Measurements from ENCODE around the gene PDRG1. TPM values are rescaled to one million over a fixed set of nuclear protein-coding genes. Genes with fewer than 3 reads are reported as not detected.

The PDRG1 gene
- total RNA-seq, 1 donor from 2014 or later: 21.2 TPM

GRCh38 chr20:31897541-31897940 is 54.3 kb downstream of the PDRG1 start:
- Mint-ChIP-seq H3K9me3 (ENCODE audit: unreplicated experiment) (no peaks in the 10 kb centered on the region), H3K27ac (ENCODE audit: unreplicated experiment) (no peak overlapping the region), H3K27me3 (ENCODE audit: unreplicated experiment) (no peaks in the 10 kb centered on the region), H3K4me1 (ENCODE audit: unreplicated experiment) (no peaks in the 10 kb centered on the region), H3K4me3 (ENCODE audit: unreplicated experiment) (no peak overlapping the region), H3K36me3 (ENCODE audit: low read depth, unreplicated experiment) (no peaks in the 10 kb centered on the region)
- no peak for DNase-seq (ENCODE audit: low spot score)
- TF ChIP-seq CTCF (IDR thresholded peaks at IDR 0.05; ENCODE audit: unreplicated experiment): no peak

- no peak overlapping the region for H3K4me3 Mint-ChIP-seq (ENCODE audit: unreplicated experiment)
- H3K27me3 Mint-ChIP-seq (ENCODE audit: unreplicated experiment): no peaks in the 10 kb centered on the region
- no peak overlapping the region for H3K27ac Mint-ChIP-seq (ENCODE audit: unreplicated experiment)
- no peak for DNase-seq (ENCODE audit: low spot score)
- H3K4me1 Mint-ChIP-seq (ENCODE audit: unreplicated experiment): no peaks in the 10 kb centered on the region
- H3K9me3 Mint-ChIP-seq (ENCODE audit: unreplicated experiment): no peaks in the 10 kb centered on the region
- no peak for TF ChIP-seq CTCF (IDR thresholded peaks at IDR 0.05; ENCODE audit: unreplicated experiment)
- H3K36me3 Mint-ChIP-seq (ENCODE audit: low read depth, unreplicated experiment): no peaks in the 10 kb centered on the region
Measured at GRCh38 chr20:31896049-31896448, 55.8 kb downstream of the PDRG1 start.

- no peak overlapping the region for H3K27ac Mint-ChIP-seq (ENCODE audit: unreplicated experiment)
- no peak for TF ChIP-seq CTCF (IDR thresholded peaks at IDR 0.05; ENCODE audit: unreplicated experiment)
- no peaks in the 10 kb centered on the region for H3K4me1 Mint-ChIP-seq (ENCODE audit: unreplicated experiment)
- H3K9me3 Mint-ChIP-seq (ENCODE audit: unreplicated experiment): no peaks in the 10 kb centered on the region
- no peaks in the 10 kb centered on the region for H3K27me3 Mint-ChIP-seq (ENCODE audit: unreplicated experiment)
- no peaks in the 10 kb centered on the region for H3K36me3 Mint-ChIP-seq (ENCODE audit: low read depth, unreplicated experiment)
- no peak for DNase-seq (ENCODE audit: low spot score)
- no peak overlapping the region for H3K4me3 Mint-ChIP-seq (ENCODE audit: unreplicated experiment)
Measured at GRCh38 chr20:31894980-31895675, 56.7 kb downstream of the PDRG1 start.

Other genes with a start within 250 kb of the PDRG1 start
- gene BCL2L1, start 229.2 kb downstream of the PDRG1 start, total RNA-seq (ENCODE audit: unreplicated experiment): 52.9 TPM
- gene TPX2, start 212.8 kb downstream of the PDRG1 start, total RNA-seq (ENCODE audit: unreplicated experiment): 27.2 TPM
- 1.7 TPM for gene MYLK2, start 132.7 kb downstream of the PDRG1 start, total RNA-seq (ENCODE audit: unreplicated experiment)
- gene FOXS1, start 106.4 kb downstream of the PDRG1 start, total RNA-seq (ENCODE audit: unreplicated experiment): 9.6 TPM
- 2.1 TPM for gene DUSP15, start 81.5 kb downstream of the PDRG1 start, total RNA-seq (ENCODE audit: unreplicated experiment)
- gene TTLL9, start 81.4 kb downstream of the PDRG1 start, total RNA-seq (ENCODE audit: unreplicated experiment): 0.46 TPM
- gene XKR7, start 16.1 kb upstream of the PDRG1 start, total RNA-seq (ENCODE audit: unreplicated experiment): 0.23 TPM
- 27.2 TPM for gene CCM2L, start 58.4 kb upstream of the PDRG1 start, total RNA-seq (ENCODE audit: unreplicated experiment)
- gene HCK, start 100.2 kb upstream of the PDRG1 start, total RNA-seq (ENCODE audit: unreplicated experiment): 0.54 TPM
- 46.0 TPM for gene TM9SF4, start 157.7 kb upstream of the PDRG1 start, total RNA-seq (ENCODE audit: unreplicated experiment)

Data from endothelial cell (in vitro differentiated cells).